GM21619 (cell line): Measurements from ENCODE around the gene AVPR2.

Experiments used
- ATAC-seq: cut with Tn5 transposase; IDR thresholded peaks from one replicate; pipeline ENCODE4 v1.9.1; 2021; ENCODE audit not compliant: unreplicated experiment

The AVPR2 gene

DNA sequence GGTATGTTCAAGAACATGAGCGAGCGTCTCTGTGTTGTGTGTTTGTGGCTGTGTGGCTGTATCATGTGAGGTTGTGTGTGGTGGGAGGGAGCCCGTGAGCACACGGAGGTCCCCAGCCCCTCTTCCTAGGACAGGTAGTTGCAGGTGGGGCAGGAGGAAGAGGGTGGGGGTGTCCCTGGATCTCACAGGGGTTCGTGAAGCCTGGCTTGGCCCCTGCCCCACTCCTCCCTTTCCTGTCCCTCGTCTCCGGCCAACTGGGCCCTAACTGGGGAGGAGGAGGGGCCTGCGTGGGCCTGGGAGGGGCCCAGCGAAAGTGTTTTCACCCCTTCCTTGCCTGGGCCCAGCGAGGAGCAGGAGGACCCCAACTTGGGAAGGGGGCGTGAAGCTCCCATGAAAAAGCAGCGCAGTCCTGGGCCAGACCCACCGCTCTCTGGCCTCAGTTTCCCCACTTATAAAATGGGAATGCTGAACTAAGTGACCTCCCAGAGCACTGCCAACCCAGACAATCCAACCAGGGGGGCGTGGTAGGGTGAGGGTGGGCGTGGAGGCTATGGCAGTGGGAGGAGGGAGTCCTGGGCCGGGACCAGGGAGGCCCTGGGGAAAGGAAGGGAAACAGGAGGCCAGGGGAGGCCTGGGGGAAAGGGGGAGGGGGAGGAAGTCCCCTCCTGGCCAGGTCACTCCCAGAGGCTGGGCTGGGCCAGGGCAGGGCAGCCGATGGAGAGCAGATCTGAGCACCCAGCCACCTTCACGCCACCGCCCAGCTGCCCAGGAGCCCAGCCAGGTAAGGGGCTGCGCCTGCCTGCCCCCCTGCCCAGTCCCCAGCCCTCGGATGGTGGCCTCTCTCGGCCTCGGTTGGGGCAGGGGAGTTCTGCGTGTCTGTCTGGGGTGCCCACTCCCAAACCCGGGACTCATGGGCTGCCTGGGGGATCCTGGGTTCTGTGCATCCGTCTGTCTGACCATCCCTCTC is at the start of gene AVPR2:
TSS of gene AVPR2 (plus strand) at position 683 of the 967 bp plus-strand sequence. CDS start 473 bp downstream, outside the sequence.
- no peak for ATAC-seq

DNA sequence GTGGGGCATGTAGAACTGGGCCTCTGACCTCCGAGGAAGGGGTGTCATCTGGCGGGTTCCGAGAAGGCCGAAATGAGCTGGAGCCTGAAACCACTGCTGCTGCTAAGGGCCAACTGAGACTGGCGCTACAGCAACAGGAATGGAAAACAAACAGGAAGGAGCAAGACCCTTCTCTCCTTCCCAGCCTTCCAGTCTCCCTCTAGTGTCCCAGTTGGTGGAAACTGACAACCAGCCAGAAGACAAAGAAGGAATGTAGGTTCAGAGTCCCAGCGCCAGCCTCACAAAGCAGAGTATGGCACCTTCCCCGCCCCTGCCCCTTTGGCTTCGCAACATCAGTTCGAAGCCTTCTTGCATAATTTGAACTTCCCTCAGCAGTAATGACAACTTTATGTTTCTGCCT is 49.8 kb upstream of the AVPR2 start:
- no peak for ATAC-seq

DNA sequence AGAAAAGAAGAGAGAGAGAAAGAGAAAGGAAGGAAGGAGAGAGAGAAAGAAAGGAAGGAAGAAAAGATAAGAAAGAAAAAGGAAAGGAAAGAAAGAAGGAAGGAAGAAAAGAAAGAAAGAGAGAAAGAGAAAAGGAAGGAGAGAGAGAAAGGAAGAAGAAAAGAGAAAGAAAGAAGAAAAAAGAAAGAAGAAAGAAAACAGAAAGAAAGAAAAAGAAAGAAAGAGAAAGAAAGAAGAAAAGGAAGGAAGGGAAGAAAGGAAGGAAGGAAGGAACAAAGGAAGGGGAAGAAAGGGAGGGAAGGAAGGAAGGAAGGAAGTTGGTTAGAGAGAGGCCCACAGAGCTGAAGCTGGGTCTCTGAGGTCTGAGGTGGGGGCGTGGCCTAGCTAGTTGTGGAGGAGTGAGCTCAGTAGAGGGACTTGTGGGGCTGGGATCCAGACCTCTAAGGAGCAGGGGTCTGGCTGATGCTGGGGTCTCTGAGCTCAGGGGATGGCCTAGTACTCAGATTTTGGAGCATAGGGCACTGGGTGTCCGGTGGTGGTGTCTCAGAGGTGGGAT is 47.0 kb upstream of the AVPR2 start:
- ATAC-seq, result no peak

DNA sequence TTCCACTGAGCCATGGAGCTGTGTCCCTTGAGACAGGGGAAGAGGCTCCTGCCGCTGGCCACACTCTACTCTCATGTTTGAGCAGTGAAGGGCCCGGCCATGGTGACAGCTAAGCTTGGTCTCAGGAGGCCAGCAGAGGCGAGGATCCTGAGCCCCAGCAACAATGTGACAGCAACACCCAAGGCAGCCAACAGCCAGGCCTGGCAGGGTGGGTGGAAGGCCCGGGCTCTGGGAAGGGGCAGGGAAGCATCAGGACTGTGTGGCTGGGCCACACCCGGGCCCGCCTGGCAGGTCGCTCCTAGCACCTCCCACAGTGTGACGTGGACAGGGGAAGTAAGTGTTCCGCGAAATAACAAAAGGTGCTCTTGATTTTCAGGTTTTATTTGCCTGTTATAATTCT is 43.3 kb upstream of the AVPR2 start:
- ATAC-seq, result no peak

DNA sequence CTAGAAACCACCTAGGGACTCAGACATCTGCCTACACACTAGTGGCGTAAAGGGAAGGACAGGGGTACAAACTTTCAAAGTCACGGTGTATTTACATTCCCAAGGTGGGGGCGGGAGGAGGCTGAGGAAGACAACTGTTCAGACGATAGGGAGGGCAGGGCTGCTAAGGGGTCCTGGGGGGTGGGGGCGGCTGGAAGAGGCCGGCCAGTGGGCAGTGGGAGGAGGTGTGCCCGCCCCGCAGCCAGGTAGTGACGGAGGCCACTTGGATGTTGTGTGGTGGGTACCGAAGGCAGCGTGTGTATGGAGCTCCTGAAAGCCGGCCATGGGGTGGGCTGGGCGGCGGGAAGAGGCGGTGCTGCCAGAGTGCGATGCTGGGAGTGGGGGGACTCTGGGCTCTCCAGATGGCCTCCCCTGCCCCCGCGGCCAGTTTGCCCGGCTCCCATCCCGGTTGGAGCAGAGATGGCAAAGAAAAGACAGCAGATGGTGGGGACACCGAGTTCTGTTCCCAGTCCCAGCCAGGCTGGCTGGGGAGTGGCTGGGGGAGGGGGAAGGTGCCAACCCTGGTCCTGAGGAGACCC is 42.7 kb upstream of the AVPR2 start:
- no peak for ATAC-seq

DNA sequence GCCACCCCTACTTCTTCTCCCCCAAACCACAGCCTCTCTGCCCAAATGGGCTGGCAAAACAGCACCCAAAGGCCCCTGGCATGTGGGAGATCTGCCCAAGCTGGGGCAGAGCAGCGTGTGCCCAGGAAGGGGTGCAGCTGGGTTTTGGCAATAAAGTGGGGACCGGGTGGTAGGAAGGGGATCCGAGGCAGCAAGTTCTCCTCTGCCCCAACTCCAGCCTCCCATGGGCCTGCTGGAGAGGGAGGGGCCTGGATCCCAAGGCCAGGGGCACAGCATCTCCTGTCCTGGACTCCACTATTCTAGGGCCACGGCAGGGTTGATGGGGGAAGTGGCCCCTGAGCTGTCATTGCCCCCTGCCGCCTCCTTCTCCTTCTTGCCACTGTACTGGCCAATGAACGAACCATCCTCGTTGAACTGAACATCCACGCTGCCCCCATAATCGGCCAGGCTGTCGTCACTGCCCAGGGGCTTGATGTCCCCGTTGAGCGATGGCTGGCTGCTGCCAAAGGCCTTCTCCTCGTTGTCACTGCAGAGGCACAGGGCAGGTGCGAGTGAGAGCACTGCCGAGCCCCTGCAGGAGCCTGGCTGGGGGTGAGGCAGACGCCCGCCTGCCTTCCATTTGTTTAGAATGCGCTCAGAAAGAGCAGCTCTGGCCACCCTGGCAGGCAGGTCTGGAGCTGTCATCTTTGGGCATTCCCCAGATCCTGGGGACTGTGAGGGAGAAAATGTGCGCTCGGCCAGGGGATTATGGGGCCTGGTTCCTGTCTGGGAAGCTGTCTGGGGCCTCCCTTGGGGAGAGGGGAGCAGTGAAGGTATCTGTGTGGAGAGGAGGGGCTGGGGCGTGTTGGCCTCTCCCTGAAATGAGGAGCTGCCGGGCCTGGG is 41.9 kb upstream of the AVPR2 start:
- ATAC-seq, result no peak

DNA sequence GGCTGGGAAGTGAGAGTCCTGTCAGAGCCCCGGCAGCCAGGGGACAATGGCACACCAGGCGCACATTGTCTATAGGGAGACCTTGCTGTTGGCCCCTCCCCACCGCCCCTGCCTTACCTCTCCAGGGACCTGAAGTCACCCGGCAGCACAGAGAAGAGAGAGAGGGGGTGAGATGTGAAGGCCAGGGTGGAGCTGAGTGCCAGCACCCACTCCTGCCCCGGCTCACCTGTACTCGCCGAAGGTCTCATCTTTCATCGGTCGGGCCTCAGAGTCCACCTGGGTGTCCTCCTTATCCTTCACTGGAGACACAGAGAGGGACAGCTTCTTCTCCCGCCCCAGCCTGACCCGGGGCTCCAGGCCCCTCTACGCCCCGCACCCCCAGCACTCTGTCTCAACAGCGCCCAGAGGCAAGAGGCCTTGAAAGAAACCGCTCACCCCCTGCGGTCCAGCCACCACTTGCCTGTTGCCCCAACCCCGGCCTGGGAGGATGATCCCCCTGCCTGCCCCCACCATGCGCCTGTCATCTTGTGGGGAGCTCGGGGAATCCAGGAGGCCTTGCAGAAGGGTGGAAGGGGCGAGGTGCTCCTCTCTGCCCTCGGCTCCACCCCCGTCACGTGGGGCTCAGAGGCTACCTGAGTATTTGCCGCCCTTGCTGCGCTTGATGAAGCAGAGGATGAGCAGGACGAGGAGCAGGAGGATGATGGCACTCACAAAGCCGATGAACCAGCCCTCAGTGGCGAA is 41.1 kb upstream of the AVPR2 start:
- ATAC-seq, result no peak

DNA sequence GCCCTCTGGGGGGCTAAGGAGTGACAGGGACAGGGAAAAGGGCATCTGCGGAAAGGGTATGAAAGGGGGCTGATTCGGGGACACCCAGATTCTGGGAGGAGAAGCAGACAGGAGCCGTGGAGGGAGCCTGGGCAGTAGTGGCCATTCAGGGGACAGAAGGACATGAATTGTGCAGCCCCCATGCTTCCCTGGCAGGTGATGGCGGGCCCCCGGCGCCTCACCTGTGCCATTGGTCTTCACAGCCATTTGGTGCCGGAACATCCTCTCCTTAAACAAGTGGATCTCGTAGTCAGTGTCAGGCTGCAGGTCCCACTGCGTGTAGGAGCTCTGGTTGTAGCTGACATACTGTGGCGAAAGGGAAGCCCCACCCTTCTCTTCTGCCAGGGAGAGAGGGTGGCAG is 40.4 kb upstream of the AVPR2 start:
- no peak for ATAC-seq

DNA sequence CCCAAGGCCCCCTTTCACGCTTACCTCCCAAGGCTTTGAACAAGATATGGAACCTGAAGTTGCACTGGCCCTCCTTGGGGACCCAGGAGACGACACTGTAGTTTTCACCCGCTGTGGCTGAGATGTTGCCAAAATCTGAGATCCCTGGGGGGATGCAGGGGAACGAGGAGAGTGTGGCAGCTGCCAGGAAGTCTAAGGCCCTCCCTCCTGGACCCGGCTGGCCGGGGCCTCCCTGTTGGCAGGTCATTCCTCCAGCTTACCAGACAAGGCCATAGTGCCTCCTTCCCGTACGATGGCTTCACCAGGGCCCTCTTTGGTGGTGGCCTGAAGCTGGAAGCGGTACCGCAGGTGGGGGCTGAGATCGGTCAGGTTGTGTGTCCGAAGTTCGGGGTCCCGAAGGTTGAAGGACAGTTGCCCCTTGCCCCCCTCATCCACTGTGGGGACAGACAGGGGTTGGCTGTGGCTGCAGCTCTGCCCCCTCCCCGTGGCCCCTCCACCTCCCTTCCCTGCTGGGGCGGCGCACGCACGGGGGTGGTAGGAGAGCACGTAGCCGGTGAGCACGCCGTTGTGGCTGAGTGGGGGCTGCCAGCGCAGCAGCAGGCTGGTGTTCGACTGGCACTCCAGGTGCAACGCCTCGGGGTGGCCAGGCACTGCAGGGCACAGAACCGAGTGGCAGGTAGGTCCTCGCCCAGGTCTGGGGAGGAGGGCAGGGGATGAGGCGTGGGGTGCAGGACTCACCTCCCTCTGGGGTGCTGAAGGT is 39.7 kb upstream of the AVPR2 start:
- ATAC-seq, result no peak

DNA sequence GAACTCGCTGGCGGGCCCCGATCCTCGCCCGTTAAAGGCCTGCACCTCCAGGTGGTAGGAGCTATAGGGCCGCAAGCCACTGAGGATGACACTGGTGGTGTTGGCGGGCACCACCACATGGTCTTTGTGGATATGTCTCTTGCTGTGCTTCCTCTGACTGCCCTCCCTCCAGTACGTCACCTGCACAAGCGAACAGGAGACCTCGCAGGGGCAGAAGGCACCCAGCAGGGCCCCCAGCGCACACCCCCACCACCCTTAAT is 39.2 kb upstream of the AVPR2 start:
- no peak for ATAC-seq

DNA sequence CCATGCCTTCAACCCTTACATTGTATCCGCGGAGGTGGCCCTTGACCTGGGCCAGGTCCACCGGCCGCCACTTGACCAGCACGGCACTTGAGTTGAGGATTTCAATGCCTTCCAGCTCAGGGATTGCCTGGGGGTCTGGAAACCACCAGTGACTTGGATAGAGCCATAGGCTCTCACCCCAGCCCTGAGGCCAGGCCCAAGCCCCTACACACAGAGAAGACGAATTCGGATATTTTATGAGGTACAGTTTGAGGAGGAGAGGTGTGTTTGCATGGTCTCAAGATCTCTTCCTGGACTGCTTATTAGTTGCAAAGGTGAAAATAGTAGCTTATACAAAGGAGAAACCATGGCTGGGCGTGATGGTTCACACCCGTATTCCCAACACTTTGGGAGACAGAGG is 38.8 kb upstream of the AVPR2 start:
- no peak for ATAC-seq

DNA sequence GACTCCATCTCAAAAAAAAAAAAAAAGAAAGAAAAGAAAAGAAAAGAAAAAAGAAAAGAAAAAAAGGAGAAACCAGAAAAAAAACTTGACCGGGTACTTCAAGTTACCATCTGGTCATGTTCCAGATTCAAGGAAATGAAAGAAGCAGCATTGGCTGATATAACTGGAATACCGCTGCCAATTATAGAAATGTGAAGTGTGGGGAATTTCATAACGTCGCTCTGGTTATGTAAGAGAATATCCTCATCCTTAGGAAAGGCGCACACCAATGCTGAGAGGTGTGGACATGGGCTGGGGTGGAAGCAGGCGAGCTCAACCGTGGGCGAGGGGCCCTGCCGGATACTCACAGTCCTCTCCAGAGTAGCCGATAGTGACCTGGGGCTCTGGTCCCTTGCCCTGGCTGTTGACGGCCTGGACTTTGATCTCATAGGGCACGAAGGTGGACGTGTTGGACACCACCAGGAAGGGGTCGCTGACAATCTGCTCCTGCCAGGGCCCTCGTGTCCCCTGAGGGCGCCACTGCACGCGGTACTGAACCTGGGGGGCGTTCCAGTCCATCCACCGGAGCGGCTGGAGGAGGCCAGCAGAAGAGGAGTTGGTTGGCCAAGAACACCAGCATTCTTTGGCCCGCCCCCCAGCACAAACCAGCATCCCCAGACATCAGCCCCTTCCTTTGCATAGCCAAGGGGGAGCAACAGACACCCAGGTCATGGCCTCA is 38.0 kb upstream of the AVPR2 start:
- ATAC-seq, result no peak

DNA sequence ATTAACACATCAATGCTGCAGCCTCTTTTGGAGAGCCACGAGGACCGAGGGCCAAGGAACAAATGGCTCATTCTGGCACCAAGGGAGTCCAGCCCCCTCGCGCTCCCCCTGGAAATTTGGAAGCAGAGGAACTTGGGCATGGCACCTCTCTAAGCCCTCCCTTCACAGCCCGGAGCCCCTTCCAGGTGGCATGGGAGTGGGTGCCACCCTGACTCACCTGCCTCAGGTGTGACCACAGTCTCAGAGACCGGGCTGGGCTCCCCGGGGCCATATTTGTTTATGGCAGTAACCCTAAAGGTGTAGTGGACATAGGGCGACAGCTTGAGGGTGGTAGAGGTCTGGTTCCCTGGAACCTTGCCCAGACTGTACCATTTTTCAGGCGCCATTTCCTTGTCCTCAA is 37.3 kb upstream of the AVPR2 start:
- ATAC-seq, result no peak

DNA sequence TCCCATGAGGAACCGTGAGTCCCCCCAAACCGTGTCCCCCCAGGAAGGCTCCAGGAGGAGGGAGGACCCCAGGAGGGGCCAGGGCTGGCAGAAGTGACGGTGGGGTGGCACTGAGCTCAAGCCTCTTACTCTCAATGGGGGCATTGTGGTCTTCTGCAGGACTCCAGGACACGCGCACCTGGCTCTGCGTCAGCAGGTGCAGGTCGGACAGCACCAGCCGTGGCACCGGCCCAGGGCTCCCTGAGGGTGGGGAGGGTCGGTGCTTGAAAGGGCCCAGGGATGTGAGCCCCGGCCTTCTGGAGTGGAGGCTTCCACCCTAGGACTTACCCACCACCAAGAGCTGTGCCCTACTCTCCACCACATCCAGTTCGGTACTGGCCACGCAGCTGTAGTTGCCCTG is 36.8 kb upstream of the AVPR2 start:
- no peak for ATAC-seq

DNA sequence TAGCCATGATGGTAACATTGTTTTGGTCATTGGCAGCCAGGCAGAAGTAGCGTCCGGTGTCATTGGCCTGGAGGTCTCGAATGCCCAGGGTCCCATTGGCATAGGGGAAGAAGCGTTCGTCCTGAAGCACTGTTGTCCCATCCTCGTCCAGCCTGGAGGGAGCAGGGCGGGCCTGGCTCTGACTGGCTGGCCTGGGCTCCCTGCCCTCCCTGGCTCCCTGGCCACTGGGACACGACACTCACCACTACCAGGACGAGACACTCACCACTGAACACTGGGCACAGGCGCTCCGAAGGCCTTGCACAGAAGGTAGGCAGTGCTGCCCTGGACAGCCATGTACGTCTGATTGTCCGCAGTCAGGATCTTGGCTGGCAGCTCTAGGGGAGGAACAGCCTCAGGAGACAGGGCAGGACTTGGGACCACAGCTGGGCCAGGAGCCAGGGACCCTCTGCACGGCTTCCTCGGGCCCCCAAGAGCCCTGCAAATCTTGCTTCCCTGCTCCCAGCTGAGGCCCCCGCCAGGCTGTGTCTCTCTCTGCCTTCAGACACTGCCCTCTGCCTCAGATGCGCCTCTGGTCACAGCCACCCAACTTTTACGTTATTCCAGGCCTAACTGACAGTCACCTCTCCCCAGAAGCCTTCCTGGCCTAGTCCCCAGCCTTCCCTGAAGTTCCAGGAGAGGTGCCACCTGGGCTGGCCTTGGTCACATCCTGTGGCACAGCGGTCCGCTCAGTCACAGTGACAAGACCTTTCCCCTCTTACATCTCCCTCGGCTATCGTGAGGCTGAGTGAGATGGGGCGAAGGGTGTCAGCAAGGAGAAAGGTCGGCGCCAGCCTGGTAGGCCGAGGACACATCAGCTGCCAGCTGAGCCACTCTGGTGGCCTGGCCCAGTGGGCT is 35.6 kb upstream of the AVPR2 start:
- no peak for ATAC-seq

DNA sequence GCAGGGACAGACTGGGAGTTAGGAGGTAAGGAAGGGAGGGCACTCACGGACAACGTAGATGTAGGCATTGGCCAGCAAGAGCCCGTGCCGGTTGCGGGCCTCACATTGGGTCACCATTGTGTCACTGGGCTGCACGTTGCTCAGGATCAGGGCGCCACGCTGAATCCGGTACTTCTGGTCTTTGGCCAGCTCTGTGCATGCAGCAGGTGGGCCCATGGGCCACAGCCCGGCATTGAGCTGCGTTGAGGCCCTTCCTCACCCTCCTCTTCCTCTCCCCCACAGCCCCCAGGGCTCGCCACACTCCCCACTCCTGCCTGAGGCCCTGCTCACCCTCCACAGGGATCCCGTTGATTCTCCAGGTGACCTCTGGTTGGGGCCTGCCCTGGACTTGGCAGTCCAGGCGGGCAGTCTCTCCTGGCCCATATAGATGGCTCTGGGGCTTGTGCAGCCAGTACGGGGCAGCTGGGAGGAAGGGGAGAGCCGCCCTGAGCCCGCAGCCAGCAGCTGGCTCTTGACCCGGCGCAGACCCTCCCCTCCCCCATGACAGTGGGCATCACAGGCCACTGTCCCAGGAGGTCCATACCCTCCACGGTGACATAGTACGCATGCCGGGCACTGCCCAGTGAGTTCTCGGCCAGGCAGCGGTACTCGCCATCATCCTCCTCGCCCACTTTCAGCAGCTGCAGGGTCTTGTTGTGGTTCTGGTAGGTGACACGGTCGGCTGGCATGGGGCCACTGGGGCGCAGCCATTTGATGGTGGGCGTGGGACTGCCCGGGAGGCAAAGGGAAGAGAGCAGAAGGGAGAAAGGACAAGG is 34.8 kb upstream of the AVPR2 start:
- no peak for ATAC-seq

DNA sequence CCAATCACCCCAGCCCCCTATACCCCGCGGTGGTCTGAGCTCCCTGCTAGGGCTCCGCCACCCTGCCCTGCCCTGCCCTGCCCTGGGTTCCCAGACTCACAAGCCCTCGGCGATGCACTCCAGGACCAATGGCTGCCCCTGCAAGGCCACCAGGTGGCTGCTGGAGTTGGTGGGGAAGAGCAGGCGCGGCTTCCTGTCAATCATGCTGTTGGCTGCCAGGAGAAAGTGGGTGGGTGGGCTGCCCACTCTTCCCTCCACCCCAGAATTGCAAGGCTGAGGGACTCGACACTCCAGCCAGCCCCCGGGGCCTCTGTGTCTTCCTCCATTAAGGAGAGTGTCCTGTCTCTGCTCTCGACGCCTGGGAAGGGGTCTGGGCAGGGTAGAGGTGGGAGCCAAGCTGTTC is 34.2 kb upstream of the AVPR2 start:
- ATAC-seq, result no peak
